Panc1 (cell line): Measurements from ENCODE around the gene TM9SF3. TPM values are rescaled to one million over a fixed set of nuclear protein-coding genes. Genes with fewer than 3 reads are reported as not detected.

Experiments used
- ATAC-seq: fragments of 200-7000 bp; cut with Tn5 transposase; 2 replicates; pipeline ENCODE4 v1.9.1; 2020; ENCODE audit warnings: mild to moderate bottlenecking, moderate library complexity
- BruUV-seq: library from RNA; stranded (reverse); fragments of 400-500 nt; replicated peaks from 2 replicates; lab custom pipeline; 2021; lab: Mats Ljungman, UMichigan
- CTCF ChIA-PET: fragments of 300-600 bp; sonication (Branson Sonifier 250); formaldehyde crosslinking; loops from one replicate; lab custom pipeline; 2022; ENCODE audit warnings: antibody characterized with exemption; lab: Charles Lee
- POLR2A ChIA-PET: fragments of 300-600 bp; sonication (Branson Sonifier 250); formaldehyde crosslinking; loops from one replicate; lab custom pipeline; 2022; ENCODE audit warnings: antibody characterized with exemption; lab: Charles Lee
- DNase-seq: peaks from one replicate; pipeline ENCODE4 v3.0.0-alpha.2; 2010; ENCODE audit warnings: low read depth, low spot score
- H3K27ac ChIP-seq: 2 replicates; pipeline ENCODE4 v1.5.1; 2011; ENCODE audit warnings: mild to moderate bottlenecking, low read length, inconsistent platforms
- H3K27me3 ChIP-seq: fragments of 200-500 bp; sonication (Bioruptor generic); 2 replicates; pipeline ENCODE4 v1.6.0; 2014; ENCODE audit warnings: low read length, inconsistent platforms; ENCODE audit not compliant: control insufficient read depth, insufficient read depth
- H3K36me3 ChIP-seq: fragments of 200-500 bp; sonication (Bioruptor generic); 2 replicates; pipeline ENCODE4 v1.5.1; 2014; ENCODE audit warnings: inconsistent platforms, mild to moderate bottlenecking, low read length, moderate library complexity; ENCODE audit not compliant: control insufficient read depth, insufficient read depth
- H3K4me1 ChIP-seq: 2 replicates; pipeline ENCODE4 v1.5.1; 2011; ENCODE audit warnings: inconsistent platforms, mild to moderate bottlenecking, low read length, moderate library complexity; ENCODE audit not compliant: control insufficient read depth, insufficient read depth
- H3K4me3 ChIP-seq, 2 experiments: 2 replicates each; pipeline ENCODE4 v1.5.1; 2011 to 2012; ENCODE audit warnings: low read depth in 2 of 2, low read length in 2 of 2, mild to moderate bottlenecking in 2 of 2, inconsistent platforms in 1 of 2, moderate library complexity in 1 of 2
- H3K9me3 ChIP-seq: fragments of 200-500 bp; sonication (Bioruptor generic); 2 replicates; pipeline ENCODE4 v1.5.1; 2014; ENCODE audit warnings: low read depth, mild to moderate bottlenecking, inconsistent platforms, low read length, moderate library complexity; ENCODE audit not compliant: control insufficient read depth, insufficient read depth
- POLR2AphosphoS5 ChIP-seq: IDR thresholded peaks from 2 replicates; pipeline ENCODE4 v1.6.1; 2012; ENCODE audit warnings: mild to moderate bottlenecking, low read depth, low read length, moderate library complexity
- SIN3A ChIP-seq: IDR thresholded peaks from 2 replicates; pipeline ENCODE4 v1.6.1; 2012; ENCODE audit warnings: low read depth, mild to moderate bottlenecking, low read length, moderate library complexity, borderline replicate concordance; ENCODE audit not compliant: insufficient read depth
- TCF7L2 ChIP-seq: IDR thresholded peaks from 2 replicates; pipeline ENCODE4 v1.6.1; 2011; ENCODE audit warnings: mild to moderate bottlenecking, low read depth, low read length, inconsistent platforms
- in situ Hi-C: cut with HindIII; loops from 2 replicates; pipeline ENCODE4 v1.10.0; 2016; ENCODE audit warnings: low sequenced_read_pairs, low pct_unique_long_range_greater_than_20kb
- intact Hi-C: fragments of 100-400 bp; cut with micrococcal nuclease; formaldehyde crosslinking; loops from one replicate; pipeline ENCODE4 v1.10.0; 2022; ENCODE audit not compliant: unreplicated experiment
- total RNA-seq: library from RNA; stranded (reverse); gene quantifications from one replicate; pipeline ENCODE4 v1.2.1, GENCODE V29; 2021; ENCODE audit not compliant: unreplicated experiment
- TF ChIP-seq, protein P1 (sequence below): fragments of 450-650 bp; IDR thresholded peaks from 2 replicates; pipeline ENCODE4 v1.5.1; 2017; ENCODE audit warnings: mild to moderate bottlenecking
- TF ChIP-seq, protein P2 (sequence below), 2 experiments: IDR thresholded peaks; 2 replicates each; pipeline ENCODE4 v1.6.1; 2011 to 2012; ENCODE audit warnings: low read depth in 2 of 2, control low read depth in 1 of 2, low read length in 1 of 2, mild to moderate bottlenecking in 1 of 2, moderate library complexity in 1 of 2; ENCODE audit not compliant: insufficient read depth in 1 of 2

The TM9SF3 gene
- total RNA-seq, 1 experiment from 2014 or later, result 179 TPM

DNA sequence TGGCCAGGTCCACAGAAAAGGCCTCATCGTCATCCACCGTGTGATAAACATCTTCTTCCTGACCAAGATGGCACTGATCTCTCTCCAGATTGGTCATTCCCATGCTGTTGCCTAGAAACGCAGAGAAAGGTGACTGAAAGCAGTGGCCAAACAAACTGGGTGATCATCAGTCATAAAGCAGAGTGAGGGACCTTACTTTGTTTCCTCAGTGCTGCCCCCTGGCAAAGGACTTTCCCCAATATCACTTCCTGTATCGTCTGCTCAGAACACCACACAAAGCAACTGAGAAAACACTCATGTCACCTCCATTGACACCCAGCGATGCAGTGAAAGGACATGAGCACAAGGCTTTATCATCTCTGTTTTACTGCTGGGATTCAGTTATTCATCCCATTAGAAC is 40.0 kb upstream of the TM9SF3 start:
- ATAC-seq, result no peak
- DNase-seq, result no peak
- no TSS peak for BruUV-seq
- no peak overlapping the region for H3K4me3 ChIP-seq
- TF ChIP-seq, protein P1, sequence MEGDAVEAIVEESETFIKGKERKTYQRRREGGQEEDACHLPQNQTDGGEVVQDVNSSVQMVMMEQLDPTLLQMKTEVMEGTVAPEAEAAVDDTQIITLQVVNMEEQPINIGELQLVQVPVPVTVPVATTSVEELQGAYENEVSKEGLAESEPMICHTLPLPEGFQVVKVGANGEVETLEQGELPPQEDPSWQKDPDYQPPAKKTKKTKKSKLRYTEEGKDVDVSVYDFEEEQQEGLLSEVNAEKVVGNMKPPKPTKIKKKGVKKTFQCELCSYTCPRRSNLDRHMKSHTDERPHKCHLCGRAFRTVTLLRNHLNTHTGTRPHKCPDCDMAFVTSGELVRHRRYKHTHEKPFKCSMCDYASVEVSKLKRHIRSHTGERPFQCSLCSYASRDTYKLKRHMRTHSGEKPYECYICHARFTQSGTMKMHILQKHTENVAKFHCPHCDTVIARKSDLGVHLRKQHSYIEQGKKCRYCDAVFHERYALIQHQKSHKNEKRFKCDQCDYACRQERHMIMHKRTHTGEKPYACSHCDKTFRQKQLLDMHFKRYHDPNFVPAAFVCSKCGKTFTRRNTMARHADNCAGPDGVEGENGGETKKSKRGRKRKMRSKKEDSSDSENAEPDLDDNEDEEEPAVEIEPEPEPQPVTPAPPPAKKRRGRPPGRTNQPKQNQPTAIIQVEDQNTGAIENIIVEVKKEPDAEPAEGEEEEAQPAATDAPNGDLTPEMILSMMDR, result peak; percentile 13; the same call in 1 of the 2 replicates
- TF ChIP-seq SIN3A (no peak), POLR2AphosphoS5 (no peak)
- H3K36me3 ChIP-seq, result no peaks in the 10 kb centered on the region
- CTCF ChIA-PET, result no interaction called here
- no peaks in the 10 kb centered on the region for H3K9me3 ChIP-seq
- intact Hi-C loops, result no loop called here
- POLR2A ChIA-PET, result no interaction called here
- H3K27ac ChIP-seq, result no peak overlapping the region
- in situ Hi-C loops, result no loop called here
- H3K4me1 ChIP-seq, result no peaks in the 10 kb centered on the region
- H3K27me3 ChIP-seq, result no peaks in the 10 kb centered on the region

DNA sequence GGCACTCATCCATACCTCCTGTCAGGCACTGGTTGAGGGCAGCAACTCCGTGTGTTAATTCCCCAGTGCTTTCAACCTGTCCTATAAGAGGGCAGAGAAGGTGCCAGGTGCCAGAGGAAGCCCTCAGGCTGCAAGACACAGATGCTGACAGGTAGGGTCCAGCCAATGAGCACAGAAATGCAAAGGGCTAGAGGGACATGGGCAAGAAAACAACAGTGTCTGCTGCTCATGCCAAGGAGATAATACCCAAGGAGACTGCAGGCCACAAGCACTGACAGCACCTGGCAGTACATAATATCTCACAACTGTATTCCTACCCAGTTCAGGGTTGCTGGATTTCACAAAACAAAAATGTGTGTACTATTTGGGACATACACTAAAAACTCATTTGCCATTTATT is 38.4 kb upstream of the TM9SF3 start:
- Histone ChIP-seq H3K27me3 (no peaks in the 10 kb centered on the region), H3K27ac (no peak overlapping the region), H3K4me1 (no peaks in the 10 kb centered on the region), H3K36me3 (no peaks in the 10 kb centered on the region), H3K9me3 (no peaks in the 10 kb centered on the region), H3K4me3 (no peak overlapping the region)
- in situ Hi-C loops (no loop called here), intact Hi-C loops (no loop called here)
- ATAC-seq, result no peak
- ChIA-PET POLR2A (no interaction called here), CTCF (interaction anchor here (0.8 kb wide), 1 partner anchor 16 kb away, joined by 3 read pairs; no protein-coding TSS in a partner anchor)
- no peak for DNase-seq
- BruUV-seq, result no TSS peak
- TF ChIP-seq SIN3A (no peak), POLR2AphosphoS5 (no peak), TCF7L2 (no peak)
- TF ChIP-seq, protein P2, sequence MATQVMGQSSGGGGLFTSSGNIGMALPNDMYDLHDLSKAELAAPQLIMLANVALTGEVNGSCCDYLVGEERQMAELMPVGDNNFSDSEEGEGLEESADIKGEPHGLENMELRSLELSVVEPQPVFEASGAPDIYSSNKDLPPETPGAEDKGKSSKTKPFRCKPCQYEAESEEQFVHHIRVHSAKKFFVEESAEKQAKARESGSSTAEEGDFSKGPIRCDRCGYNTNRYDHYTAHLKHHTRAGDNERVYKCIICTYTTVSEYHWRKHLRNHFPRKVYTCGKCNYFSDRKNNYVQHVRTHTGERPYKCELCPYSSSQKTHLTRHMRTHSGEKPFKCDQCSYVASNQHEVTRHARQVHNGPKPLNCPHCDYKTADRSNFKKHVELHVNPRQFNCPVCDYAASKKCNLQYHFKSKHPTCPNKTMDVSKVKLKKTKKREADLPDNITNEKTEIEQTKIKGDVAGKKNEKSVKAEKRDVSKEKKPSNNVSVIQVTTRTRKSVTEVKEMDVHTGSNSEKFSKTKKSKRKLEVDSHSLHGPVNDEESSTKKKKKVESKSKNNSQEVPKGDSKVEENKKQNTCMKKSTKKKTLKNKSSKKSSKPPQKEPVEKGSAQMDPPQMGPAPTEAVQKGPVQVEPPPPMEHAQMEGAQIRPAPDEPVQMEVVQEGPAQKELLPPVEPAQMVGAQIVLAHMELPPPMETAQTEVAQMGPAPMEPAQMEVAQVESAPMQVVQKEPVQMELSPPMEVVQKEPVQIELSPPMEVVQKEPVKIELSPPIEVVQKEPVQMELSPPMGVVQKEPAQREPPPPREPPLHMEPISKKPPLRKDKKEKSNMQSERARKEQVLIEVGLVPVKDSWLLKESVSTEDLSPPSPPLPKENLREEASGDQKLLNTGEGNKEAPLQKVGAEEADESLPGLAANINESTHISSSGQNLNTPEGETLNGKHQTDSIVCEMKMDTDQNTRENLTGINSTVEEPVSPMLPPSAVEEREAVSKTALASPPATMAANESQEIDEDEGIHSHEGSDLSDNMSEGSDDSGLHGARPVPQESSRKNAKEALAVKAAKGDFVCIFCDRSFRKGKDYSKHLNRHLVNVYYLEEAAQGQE (IDR thresholded peaks at IDR 0.05; ENCODE audit: insufficient read depth in 1 of 2, low read depth in 2 of 2, low read length in 1 of 2), result no peak
- TF ChIP-seq, protein P1, result no peak
